Measurements from ENCODE around the gene IL1A. TPM values are rescaled to one million over a fixed set of nuclear protein-coding genes. Genes with fewer than 3 reads are reported as not detected.

Gene IL1A
- total and polyA plus RNA-seq, 9 of the 15 experiments (the other 6 are each of a cell fraction or from before 2014, with no cell fraction given) = 0.03 to 0.27 (median 0.14) TPM; not detected in 2

GRCh38 chr2:112772322-112772721, 12.0 kb downstream of the IL1A start:
- Histone ChIP-seq H3K4me3 (no peak overlapping the region), H3K36me3 (ENCODE audit: control insufficient read depth, insufficient read depth, low read length) (no peaks in the 10 kb centered on the region), H3K9me1 (ENCODE audit: control insufficient read depth, insufficient read depth, low read length) (no peaks in the 10 kb centered on the region), H2AFZ (ENCODE audit: low read depth, low read length) (peak overlapping the region; percentile 3; the same call in 1 of the 2 replicates), H3K4me1 (replicated peaks in 1 of 2; ENCODE audit: control insufficient read depth in 2 of 2, insufficient read depth in 2 of 2, low read length in 2 of 2) (0 out of 5 replicates have a peak, but pooled peaks cover 0 to 5% of the 10 kb centered on the region in 2 experiments), H3K79me2 (ENCODE audit: control insufficient read depth, insufficient read depth, low read length) (no peaks in the 10 kb centered on the region), H3K27me3 (ENCODE audit: control insufficient read depth in 2 of 2, insufficient read depth in 2 of 2, low read length in 2 of 2) (no peaks in the 10 kb centered on the region), H3K9me3 (replicated peaks; ENCODE audit: control insufficient read depth, insufficient read depth, low read depth, low read length) (no peaks in the 10 kb centered on the region), H3K9ac (ENCODE audit: insufficient read depth in 1 of 2, low read depth in 2 of 2, low read length in 2 of 2) (no peak overlapping the region), H4K20me1 (replicated peaks; ENCODE audit: control insufficient read depth, insufficient read depth, low read length) (no peaks in the 10 kb centered on the region), H3K27ac (ENCODE audit: extremely low read depth, low read depth, low read length) (no peak overlapping the region), H3K4me2 (ENCODE audit: insufficient read depth, low read length) (no peak overlapping the region)
- 3% methylated on average over 4 of the region's 4 CpGs for WGBS (ENCODE audit: insufficient coverage, low coverage, missing lambda C conversion rate)
- TF ChIP-seq ZBED1 (IDR thresholded peaks at IDR 0.05) (no peak), HES1 (IDR thresholded peaks at IDR 0.05; ENCODE audit: low read depth) (no peak), ELF1 (tag; IDR thresholded peaks at IDR 0.05) (peak; percentile 54), RBM14 (IDR thresholded peaks at IDR 0.05; ENCODE audit: borderline replicate concordance, insufficient read depth, low read depth, low read length) (no peak), SPI1 (IDR thresholded peaks at IDR 0.05; ENCODE audit: borderline replicate concordance, low read depth, low read length) (peak; percentile 74; the same call in 1 of the 2 replicates)
- FAIRE-seq = peak; percentile 48
- no TSS peak for BruUV-seq (replicated peaks)
- in situ Hi-C loops (cut with MboI) = no loop called here
- ChIA-PET POLR2A (interaction anchor here (1.1 kb wide), 2 partner anchors 12 to 31 kb away, joined by 3 to 5 read pairs; partner anchors contain the start of gene IL1A), CTCF (ENCODE audit: low intra/inter-chr PET ratio) (no interaction called here)
- ATAC-seq = no peak
- no peak for DNase-seq (ENCODE audit: extremely low read depth in 1 of 4, low spot score in 3 of 4)
- intact Hi-C loops (cut with micrococcal nuclease) = no loop called here

DNA sequence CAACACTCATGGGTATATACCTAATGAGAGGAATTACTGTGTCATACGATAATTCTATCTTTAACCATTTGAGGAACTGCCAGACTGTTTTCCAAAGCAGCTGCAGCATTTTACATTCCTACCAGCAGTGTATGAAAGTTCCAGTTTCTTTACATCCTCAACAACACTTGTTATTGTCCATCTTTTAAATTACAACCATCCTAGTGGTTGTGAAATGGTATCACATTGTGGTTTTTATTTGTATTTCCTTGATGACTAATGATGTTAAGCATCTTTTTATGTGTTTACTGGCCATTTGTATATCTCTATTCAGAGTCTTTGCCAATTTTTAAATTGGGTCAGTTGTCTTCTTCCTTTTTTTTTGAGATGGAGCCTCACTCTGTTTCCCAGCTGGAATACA, 15.9 kb downstream of the IL1A start:
- Histone ChIP-seq H3K4me1 (replicated peaks in 1 of 2; ENCODE audit: control insufficient read depth in 2 of 2, insufficient read depth in 2 of 2, low read length in 2 of 2) (peaks cover 10 to 13% of the 10 kb centered on the region in 2 experiments; a peak in 3 of 5 replicates), H2AFZ (ENCODE audit: low read depth, low read length) (no peak overlapping the region), H3K36me3 (ENCODE audit: control insufficient read depth, insufficient read depth, low read length) (no peaks in the 10 kb centered on the region), H3K27ac (ENCODE audit: extremely low read depth, low read depth, low read length) (no peak overlapping the region), H3K27me3 (ENCODE audit: control insufficient read depth in 2 of 2, insufficient read depth in 2 of 2, low read length in 2 of 2) (no peaks in the 10 kb centered on the region), H3K4me2 (ENCODE audit: insufficient read depth, low read length) (no peak overlapping the region; the same call in 1 of the 2 replicates), H3K79me2 (ENCODE audit: control insufficient read depth, insufficient read depth, low read length) (peaks cover 10% of the 10 kb centered on the region), H3K9me3 (replicated peaks; ENCODE audit: control insufficient read depth, insufficient read depth, low read depth, low read length) (no peaks in the 10 kb centered on the region), H3K9me1 (ENCODE audit: control insufficient read depth, insufficient read depth, low read length) (no peaks in the 10 kb centered on the region), H4K20me1 (replicated peaks; ENCODE audit: control insufficient read depth, insufficient read depth, low read length) (no peaks in the 10 kb centered on the region), H3K9ac (ENCODE audit: insufficient read depth in 1 of 2, low read depth in 2 of 2, low read length in 2 of 2) (no peak overlapping the region), H3K4me3 (no peak overlapping the region)
- POLR2A ChIA-PET = interaction anchor here (0.6 to 1.5 kb wide), 3 partner anchors 18 to 280 kb away, joined by 3 to 5 read pairs (median 3); no protein-coding TSS in a partner anchor
- in situ Hi-C loops (cut with MboI) = no loop called here
- ATAC-seq = no peak
- FAIRE-seq = no peak
- TF ChIP-seq TEAD1 (CRISPR knock-in tag; IDR thresholded peaks at IDR 0.05) (peak in 1 of 2 experiments; percentile 77; a peak in 1 of 4 replicates), EHMT2 (IDR thresholded peaks at IDR 0.05) (no peak)
- 35% methylated on average over 1 of the region's 1 CpG for WGBS (ENCODE audit: insufficient coverage, low coverage, missing lambda C conversion rate)
- intact Hi-C loops (cut with micrococcal nuclease) = no loop called here
- CTCF ChIA-PET (ENCODE audit: low intra/inter-chr PET ratio) = no interaction called here
- no TSS peak for BruUV-seq (replicated peaks)
- no peak for DNase-seq (ENCODE audit: extremely low read depth in 1 of 4, low spot score in 3 of 4)

Measured in K562 (cell line).